22Rv1 (cell line): ENCODE measurements around the gene C6orf132.

ENCODE experiments used
- H3K27ac ChIP-seq: fragments of 450-650 bp; 2 replicates; pipeline ENCODE4 v1.5.1; 2017
- ZFX ChIP-seq: fragments of 450-650 bp; IDR thresholded peaks from 2 replicates; pipeline ENCODE4 v1.6.1; 2017; ENCODE audit warnings: antibody characterized with exemption, borderline replicate concordance
- TF ChIP-seq, protein P1 (sequence below): fragments of 450-650 bp; IDR thresholded peaks from 2 replicates; pipeline ENCODE4 v1.5.1; 2017; ENCODE audit warnings: mild to moderate bottlenecking

C6orf132 gene

GRCh38 chr6:42093582-42094329 is 48.7 kb downstream of the C6orf132 start:
- TF ChIP-seq, protein P1, sequence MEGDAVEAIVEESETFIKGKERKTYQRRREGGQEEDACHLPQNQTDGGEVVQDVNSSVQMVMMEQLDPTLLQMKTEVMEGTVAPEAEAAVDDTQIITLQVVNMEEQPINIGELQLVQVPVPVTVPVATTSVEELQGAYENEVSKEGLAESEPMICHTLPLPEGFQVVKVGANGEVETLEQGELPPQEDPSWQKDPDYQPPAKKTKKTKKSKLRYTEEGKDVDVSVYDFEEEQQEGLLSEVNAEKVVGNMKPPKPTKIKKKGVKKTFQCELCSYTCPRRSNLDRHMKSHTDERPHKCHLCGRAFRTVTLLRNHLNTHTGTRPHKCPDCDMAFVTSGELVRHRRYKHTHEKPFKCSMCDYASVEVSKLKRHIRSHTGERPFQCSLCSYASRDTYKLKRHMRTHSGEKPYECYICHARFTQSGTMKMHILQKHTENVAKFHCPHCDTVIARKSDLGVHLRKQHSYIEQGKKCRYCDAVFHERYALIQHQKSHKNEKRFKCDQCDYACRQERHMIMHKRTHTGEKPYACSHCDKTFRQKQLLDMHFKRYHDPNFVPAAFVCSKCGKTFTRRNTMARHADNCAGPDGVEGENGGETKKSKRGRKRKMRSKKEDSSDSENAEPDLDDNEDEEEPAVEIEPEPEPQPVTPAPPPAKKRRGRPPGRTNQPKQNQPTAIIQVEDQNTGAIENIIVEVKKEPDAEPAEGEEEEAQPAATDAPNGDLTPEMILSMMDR: no peak
- no peak for TF ChIP-seq ZFX

DNA sequence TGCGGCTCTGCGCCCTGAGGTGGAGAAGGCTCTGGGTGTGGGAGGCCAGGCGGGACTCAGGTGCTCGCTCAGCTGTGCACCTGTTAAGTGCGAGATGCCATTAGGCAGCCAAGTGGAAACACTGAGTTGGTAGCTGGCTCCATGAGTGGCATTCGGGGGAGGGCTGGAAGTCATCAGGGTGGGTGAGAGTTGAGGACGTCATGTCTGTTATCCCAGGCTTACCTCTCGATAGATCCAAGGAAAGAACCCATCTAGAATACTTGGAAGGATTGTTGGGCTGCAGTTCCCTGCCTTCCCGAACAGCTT is 50.7 kb downstream of the C6orf132 start:
- no peak for TF ChIP-seq ZFX
- TF ChIP-seq, protein P1: no peak
- no peak overlapping the region for H3K27ac ChIP-seq

More at GRCh38 chr6:42093582-42094329, 48.7 kb downstream of the C6orf132 start:
- H3K27ac ChIP-seq: no peak overlapping the region

DNA sequence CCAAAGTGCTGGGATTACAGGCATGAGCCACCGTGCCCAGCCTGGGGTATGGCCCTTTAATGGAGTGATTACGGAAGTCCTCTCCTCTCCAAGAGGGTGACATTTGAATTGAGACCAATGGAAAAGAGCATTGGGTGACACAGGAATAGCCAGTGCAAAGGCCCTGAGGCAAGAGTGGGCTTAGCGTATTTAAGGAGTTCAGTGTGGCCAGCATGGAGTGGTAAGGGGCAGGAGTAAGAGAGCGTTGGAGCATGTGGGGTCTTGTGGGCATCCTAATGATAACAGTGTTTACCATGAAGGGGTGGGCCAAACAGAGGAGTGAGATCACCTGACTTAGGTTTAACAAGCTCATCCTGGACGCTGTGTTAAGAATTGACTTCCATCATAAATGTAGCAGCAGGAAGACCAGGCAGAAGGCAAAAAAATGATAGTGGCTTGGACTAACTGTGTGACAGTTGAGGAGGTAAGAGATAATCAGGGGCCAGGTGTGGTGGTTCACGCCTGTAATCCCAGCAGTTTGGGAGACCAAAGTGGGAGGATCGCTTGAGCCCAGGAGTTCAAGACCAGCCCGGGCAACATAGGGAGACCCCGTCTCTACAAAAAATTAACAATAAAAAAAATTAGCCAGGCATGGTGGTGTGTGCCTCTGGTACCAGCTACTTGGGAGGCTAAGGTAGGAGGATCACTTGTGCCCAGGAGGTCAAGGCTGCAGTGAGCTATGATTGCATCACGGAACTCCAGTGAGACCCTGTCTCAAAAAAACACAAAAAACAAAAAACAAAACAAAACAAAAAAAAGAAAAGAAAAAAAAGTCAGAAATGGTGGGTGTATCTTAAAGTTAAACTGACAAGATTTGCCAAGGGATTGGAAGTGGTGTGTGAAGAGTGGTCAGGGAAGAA is 51.4 kb downstream of the C6orf132 start:
- no peak overlapping the region for H3K27ac ChIP-seq
- TF ChIP-seq, protein P1: no peak
- TF ChIP-seq ZFX: no peak

DNA sequence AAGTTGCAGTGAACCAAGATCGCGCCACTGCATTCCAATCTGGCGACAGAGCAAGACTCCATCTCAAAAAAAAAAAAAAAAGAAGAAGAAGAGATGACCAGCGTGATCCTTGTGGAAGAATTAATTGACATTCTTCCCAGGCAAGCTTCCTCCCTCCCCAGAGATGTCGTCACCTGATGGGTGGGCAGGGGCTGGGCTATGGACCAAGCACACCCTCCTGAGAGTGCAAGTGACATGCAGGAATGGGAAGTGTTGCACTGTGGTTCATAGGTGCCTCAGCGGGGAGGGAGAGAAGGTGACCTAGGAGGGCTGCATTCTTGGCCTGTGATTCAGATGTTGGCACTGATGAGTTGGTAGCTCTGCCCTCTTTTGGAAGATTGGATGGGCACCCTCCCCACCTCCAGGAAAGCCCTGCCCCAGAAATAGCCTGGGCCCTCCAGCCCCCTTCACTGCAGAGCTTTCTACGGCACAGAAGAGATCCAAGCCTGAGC is 54.3 kb downstream of the C6orf132 start:
- TF ChIP-seq ZFX: no peak
- TF ChIP-seq, protein P1: no peak

GRCh38 chr6:42086046-42087035 is 56.1 kb downstream of the C6orf132 start:
- TF ChIP-seq, protein P1: no peak
- TF ChIP-seq ZFX: no peak
- H3K27ac ChIP-seq: no peak overlapping the region

More for the DNA sequence above, 54.3 kb downstream of the C6orf132 start:
- no peak overlapping the region for H3K27ac ChIP-seq

DNA sequence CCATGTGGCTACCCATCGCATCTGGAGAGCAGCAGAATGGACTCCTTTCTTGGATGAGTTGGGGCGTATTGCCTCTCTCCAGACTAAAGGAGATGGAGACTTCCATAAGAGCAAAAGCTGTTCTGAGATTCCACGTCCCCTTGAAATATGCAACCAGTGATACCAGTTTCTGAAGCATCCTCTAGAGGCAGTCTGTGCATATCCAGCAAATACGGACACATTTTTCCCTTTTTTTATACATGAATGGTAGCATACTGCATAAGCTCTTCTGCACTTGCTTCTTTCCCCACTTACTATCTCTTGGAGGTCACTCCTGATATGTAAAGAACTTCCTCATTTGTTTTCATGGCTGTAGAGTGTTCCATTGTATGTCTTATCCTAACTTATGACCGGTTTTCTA is 57.5 kb downstream of the C6orf132 start:
- H3K27ac ChIP-seq: no peak overlapping the region
- no peak for TF ChIP-seq ZFX
- TF ChIP-seq, protein P1: peak; percentile 17; the same call in 1 of the 2 replicates
